Activated naive CD4-positive, alpha-beta T cell treated with anti-CD3 and anti-CD28 coated beads, Interleukin-2, amount 50 U/mL, for 16 hours (primary cell): Measurements from ENCODE around the gene DENND1A.
"Not testable (repeated sequence)": the region's sequence is repeated elsewhere in the genome, so short reads cannot be mapped to it uniquely, and the experiment has no call there.

ENCODE experiments used
- DNase-seq: peaks from one replicate; pipeline ENCODE4 v3.0.0-alpha.2; 2020

Gene DENND1A

GRCh38 chr9:123440256-123440655 lies 489.7 kb downstream of the DENND1A start:
- DNase-seq: no peak

- DNase-seq: no peak
Observed at GRCh38 chr9:123438821-123439220, 491.1 kb downstream of the DENND1A start.

GRCh38 chr9:123438321-123438720 lies 491.6 kb downstream of the DENND1A start:
- DNase-seq: no peak

GRCh38 chr9:123437201-123437600 lies 492.7 kb downstream of the DENND1A start:
- no peak for DNase-seq

- no peak for DNase-seq
Observed at GRCh38 chr9:123435471-123435870, 494.5 kb downstream of the DENND1A start.

GRCh38 chr9:123434619-123435240 lies 495.2 kb downstream of the DENND1A start:
- DNase-seq: no peak

GRCh38 chr9:123432331-123433236 lies 497.3 kb downstream of the DENND1A start:
- no peak for DNase-seq

GRCh38 chr9:123431581-123431980 lies 498.3 kb downstream of the DENND1A start:
- DNase-seq: no peak

GRCh38 chr9:123428450-123428849 lies 501.5 kb downstream of the DENND1A start:
- DNase-seq: not testable (repeated sequence)

GRCh38 chr9:123426406-123426805 lies 503.5 kb downstream of the DENND1A start:
- no peak for DNase-seq

- no peak for DNase-seq
Observed at GRCh38 chr9:123425836-123426365, 504.0 kb downstream of the DENND1A start.

GRCh38 chr9:123425261-123425821 lies 504.6 kb downstream of the DENND1A start:
- DNase-seq: no peak

- DNase-seq: no peak
Observed at GRCh38 chr9:123424552-123425225, 505.2 kb downstream of the DENND1A start.

GRCh38 chr9:123424131-123424530 lies 505.8 kb downstream of the DENND1A start:
- no peak for DNase-seq

- no peak for DNase-seq
Observed at GRCh38 chr9:123423311-123423640, 506.6 kb downstream of the DENND1A start.

- no peak for DNase-seq
Observed at GRCh38 chr9:123422635-123423310, 507.2 kb downstream of the DENND1A start.

GRCh38 chr9:123421801-123422455 lies 508.0 kb downstream of the DENND1A start:
- DNase-seq: no peak

- DNase-seq: no peak
Observed at GRCh38 chr9:123421186-123421585, 508.7 kb downstream of the DENND1A start.

- no peak for DNase-seq
Observed at GRCh38 chr9:123420592-123421111, 509.3 kb downstream of the DENND1A start.

GRCh38 chr9:123419721-123420591 lies 510.0 kb downstream of the DENND1A start:
- no peak for DNase-seq

GRCh38 chr9:123419091-123419490 lies 510.8 kb downstream of the DENND1A start:
- DNase-seq: no peak
